ENCODE data around the gene ITSN1. TPM values are rescaled to one million over a fixed set of nuclear protein-coding genes. Genes with fewer than 3 reads are reported as not detected.

The ITSN1 gene
- total and polyA plus RNA-seq, 4 donors, result 20.3 to 112 (median 40.2) TPM

DNA sequence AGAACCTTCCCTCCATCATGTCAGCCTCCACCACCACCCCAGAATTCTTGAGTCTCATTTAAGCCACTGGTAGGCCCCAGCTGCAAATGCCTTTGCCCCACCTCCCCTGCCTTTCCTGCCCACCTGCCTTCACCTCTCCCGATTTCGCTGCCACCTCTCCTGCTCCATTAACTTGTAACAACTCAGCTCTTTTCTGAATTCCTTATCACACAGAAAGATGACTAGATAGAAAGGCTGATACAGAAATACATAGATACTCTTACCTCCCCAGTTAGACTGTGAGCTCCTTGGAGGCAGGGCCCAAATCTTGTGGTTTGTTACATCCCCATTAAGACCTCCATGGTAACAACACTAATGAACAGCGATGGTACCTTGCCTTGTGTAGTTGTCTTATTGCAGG, 203.8 kb downstream of the ITSN1 start:
- no peaks in the 10 kb centered on the region for H3K36me3 ChIP-seq (ENCODE audit: control insufficient read depth in 4 of 4, insufficient read depth in 3 of 4, low read depth in 1 of 4, low read length in 3 of 4)
- no peaks in the 10 kb centered on the region for H3K9me3 ChIP-seq (ENCODE audit: control insufficient read depth in 4 of 4, low read length in 3 of 4)
- no peaks in the 10 kb centered on the region for H3K27me3 ChIP-seq (ENCODE audit: control insufficient read depth in 4 of 4, insufficient read depth in 4 of 4, low read length in 3 of 4)
- TF ChIP-seq, protein P1, sequence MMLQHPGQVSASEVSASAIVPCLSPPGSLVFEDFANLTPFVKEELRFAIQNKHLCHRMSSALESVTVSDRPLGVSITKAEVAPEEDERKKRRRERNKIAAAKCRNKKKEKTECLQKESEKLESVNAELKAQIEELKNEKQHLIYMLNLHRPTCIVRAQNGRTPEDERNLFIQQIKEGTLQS (IDR thresholded peaks at IDR 0.05), result no peak
- TF ChIP-seq RAD21 (IDR thresholded peaks at IDR 0.05) (no peak), HNF4A (conservative IDR thresholded peaks at IDR 0.05) (no peak), SP1 (IDR thresholded peaks at IDR 0.05) (no peak), FOXA1 (IDR thresholded peaks at IDR 0.05) (no peak), JUND (IDR thresholded peaks at IDR 0.05) (no peak), GABPA (IDR thresholded peaks at IDR 0.05 in 1 of 2, conservative IDR thresholded peaks at IDR 0.05 in 1 of 2) (no peak), FOXA2 (IDR thresholded peaks at IDR 0.05) (no peak), HNF4G (IDR thresholded peaks at IDR 0.05) (no peak), YY1 (IDR thresholded peaks at IDR 0.05) (no peak), RXRA (IDR thresholded peaks at IDR 0.05) (no peak), TAF1 (conservative IDR thresholded peaks at IDR 0.05) (no peak), NR2F2 (IDR thresholded peaks at IDR 0.05) (no peak), EGR1 (IDR thresholded peaks at IDR 0.05; ENCODE audit: low read depth in 2 of 2) (no peak)
- TF ChIP-seq, protein P2, sequence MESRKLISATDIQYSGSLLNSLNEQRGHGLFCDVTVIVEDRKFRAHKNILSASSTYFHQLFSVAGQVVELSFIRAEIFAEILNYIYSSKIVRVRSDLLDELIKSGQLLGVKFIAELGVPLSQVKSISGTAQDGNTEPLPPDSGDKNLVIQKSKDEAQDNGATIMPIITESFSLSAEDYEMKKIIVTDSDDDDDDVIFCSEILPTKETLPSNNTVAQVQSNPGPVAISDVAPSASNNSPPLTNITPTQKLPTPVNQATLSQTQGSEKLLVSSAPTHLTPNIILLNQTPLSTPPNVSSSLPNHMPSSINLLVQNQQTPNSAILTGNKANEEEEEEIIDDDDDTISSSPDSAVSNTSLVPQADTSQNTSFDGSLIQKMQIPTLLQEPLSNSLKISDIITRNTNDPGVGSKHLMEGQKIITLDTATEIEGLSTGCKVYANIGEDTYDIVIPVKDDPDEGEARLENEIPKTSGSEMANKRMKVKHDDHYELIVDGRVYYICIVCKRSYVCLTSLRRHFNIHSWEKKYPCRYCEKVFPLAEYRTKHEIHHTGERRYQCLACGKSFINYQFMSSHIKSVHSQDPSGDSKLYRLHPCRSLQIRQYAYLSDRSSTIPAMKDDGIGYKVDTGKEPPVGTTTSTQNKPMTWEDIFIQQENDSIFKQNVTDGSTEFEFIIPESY (IDR thresholded peaks at IDR 0.05), result no peak
- TF ChIP-seq, protein P3, sequence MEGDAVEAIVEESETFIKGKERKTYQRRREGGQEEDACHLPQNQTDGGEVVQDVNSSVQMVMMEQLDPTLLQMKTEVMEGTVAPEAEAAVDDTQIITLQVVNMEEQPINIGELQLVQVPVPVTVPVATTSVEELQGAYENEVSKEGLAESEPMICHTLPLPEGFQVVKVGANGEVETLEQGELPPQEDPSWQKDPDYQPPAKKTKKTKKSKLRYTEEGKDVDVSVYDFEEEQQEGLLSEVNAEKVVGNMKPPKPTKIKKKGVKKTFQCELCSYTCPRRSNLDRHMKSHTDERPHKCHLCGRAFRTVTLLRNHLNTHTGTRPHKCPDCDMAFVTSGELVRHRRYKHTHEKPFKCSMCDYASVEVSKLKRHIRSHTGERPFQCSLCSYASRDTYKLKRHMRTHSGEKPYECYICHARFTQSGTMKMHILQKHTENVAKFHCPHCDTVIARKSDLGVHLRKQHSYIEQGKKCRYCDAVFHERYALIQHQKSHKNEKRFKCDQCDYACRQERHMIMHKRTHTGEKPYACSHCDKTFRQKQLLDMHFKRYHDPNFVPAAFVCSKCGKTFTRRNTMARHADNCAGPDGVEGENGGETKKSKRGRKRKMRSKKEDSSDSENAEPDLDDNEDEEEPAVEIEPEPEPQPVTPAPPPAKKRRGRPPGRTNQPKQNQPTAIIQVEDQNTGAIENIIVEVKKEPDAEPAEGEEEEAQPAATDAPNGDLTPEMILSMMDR (IDR thresholded peaks at IDR 0.05; ENCODE audit: low read depth, low read length, missing input control), result no peak
- TF ChIP-seq, protein P4, sequence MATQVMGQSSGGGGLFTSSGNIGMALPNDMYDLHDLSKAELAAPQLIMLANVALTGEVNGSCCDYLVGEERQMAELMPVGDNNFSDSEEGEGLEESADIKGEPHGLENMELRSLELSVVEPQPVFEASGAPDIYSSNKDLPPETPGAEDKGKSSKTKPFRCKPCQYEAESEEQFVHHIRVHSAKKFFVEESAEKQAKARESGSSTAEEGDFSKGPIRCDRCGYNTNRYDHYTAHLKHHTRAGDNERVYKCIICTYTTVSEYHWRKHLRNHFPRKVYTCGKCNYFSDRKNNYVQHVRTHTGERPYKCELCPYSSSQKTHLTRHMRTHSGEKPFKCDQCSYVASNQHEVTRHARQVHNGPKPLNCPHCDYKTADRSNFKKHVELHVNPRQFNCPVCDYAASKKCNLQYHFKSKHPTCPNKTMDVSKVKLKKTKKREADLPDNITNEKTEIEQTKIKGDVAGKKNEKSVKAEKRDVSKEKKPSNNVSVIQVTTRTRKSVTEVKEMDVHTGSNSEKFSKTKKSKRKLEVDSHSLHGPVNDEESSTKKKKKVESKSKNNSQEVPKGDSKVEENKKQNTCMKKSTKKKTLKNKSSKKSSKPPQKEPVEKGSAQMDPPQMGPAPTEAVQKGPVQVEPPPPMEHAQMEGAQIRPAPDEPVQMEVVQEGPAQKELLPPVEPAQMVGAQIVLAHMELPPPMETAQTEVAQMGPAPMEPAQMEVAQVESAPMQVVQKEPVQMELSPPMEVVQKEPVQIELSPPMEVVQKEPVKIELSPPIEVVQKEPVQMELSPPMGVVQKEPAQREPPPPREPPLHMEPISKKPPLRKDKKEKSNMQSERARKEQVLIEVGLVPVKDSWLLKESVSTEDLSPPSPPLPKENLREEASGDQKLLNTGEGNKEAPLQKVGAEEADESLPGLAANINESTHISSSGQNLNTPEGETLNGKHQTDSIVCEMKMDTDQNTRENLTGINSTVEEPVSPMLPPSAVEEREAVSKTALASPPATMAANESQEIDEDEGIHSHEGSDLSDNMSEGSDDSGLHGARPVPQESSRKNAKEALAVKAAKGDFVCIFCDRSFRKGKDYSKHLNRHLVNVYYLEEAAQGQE (IDR thresholded peaks at IDR 0.05), result no peak
- TF ChIP-seq, protein P5, sequence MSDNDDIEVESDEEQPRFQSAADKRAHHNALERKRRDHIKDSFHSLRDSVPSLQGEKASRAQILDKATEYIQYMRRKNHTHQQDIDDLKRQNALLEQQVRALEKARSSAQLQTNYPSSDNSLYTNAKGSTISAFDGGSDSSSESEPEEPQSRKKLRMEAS (IDR thresholded peaks at IDR 0.05), result no peak
- DNase-seq (ENCODE audit: low spot score), result no peak
- no peak overlapping the region for H3K9ac ChIP-seq (ENCODE audit: low read depth in 1 of 2, low read length in 2 of 2)
- WGBS, result 99% methylated on average over 3 of the region's 3 CpGs
- peaks cover 0 to 4% (median 0%) of the 10 kb centered on the region in 4 donors for H3K4me1 ChIP-seq (ENCODE audit: control insufficient read depth in 4 of 4, insufficient read depth in 4 of 4, low read length in 3 of 4)
- H3K27ac ChIP-seq (ENCODE audit: low read depth in 1 of 2, low read length in 2 of 2), result no peak overlapping the region
- no peak overlapping the region for H3K4me3 ChIP-seq (ENCODE audit: low read depth in 1 of 3, low read length in 3 of 3)

Data from liver (tissue), 9 donors.